GM12878 (cell line): ENCODE results near the gene HSPA1A. TPM values are rescaled to one million over a fixed set of nuclear protein-coding genes. Genes with fewer than 3 reads are reported as not detected.

Source experiments
- BACH1 ChIP-seq: fragments of 450-650 bp; IDR thresholded peaks from 2 replicates; pipeline ENCODE4 v1.6.1; 2017; ENCODE audit warnings: mild to moderate bottlenecking, borderline replicate concordance
- CHD2 ChIP-seq: IDR thresholded peaks from 2 replicates; pipeline ENCODE4 v1.6.1; 2011; ENCODE audit warnings: low read depth, low read length, improper control_type of control experiment, borderline replicate concordance
- EED ChIP-seq: sonication (generic); IDR thresholded peaks from 2 replicates; pipeline ENCODE4 v1.6.1; 2016; ENCODE audit warnings: antibody characterized with exemption, low read depth
- ESRRA ChIP-seq: IDR thresholded peaks from 2 replicates; pipeline ENCODE4 v1.6.1; 2012; ENCODE audit warnings: mild to moderate bottlenecking, low read length, improper control_type of control experiment
- HCFC1 ChIP-seq: fragments of 150-350 bp; IDR thresholded peaks from 2 replicates; pipeline ENCODE4 v1.6.1; 2014; ENCODE audit warnings: low read length
- IKZF1 ChIP-seq: fragments of 450-650 bp; conservative IDR thresholded peaks from 2 replicates; pipeline ENCODE4 v1.6.1; 2017; ENCODE audit warnings: antibody characterized with exemption, mild to moderate bottlenecking
- MTA2 ChIP-seq: fragments of 450-650 bp; IDR thresholded peaks from 2 replicates; pipeline ENCODE4 v1.6.1; 2016; ENCODE audit warnings: low read depth, mild to moderate bottlenecking, moderate library complexity
- POLR2A ChIP-seq: IDR thresholded peaks from 2 replicates; pipeline ENCODE4 v1.6.1; 2011; ENCODE audit warnings: low read depth, mild to moderate bottlenecking, low read length
- RB1 ChIP-seq: fragments of 450-650 bp; formaldehyde crosslinking; IDR thresholded peaks from 2 replicates; pipeline ENCODE4 v1.6.1; 2017; ENCODE audit warnings: mild to moderate bottlenecking, borderline replicate concordance
- RFX5 ChIP-seq: IDR thresholded peaks from 2 replicates; pipeline ENCODE4 v1.6.1; 2011; ENCODE audit warnings: low read depth, low read length, improper control_type of control experiment
- SMC3 ChIP-seq: IDR thresholded peaks from 2 replicates; pipeline ENCODE4 v1.6.1; 2011; ENCODE audit warnings: low read length, improper control_type of control experiment, borderline replicate concordance
- SP1 ChIP-seq: IDR thresholded peaks from one replicate; pipeline ENCODE4 v1.6.1; 2011; ENCODE audit warnings: low read depth, low read length
- TBL1XR1 ChIP-seq: IDR thresholded peaks from 2 replicates; pipeline ENCODE4 v1.6.1; 2012; ENCODE audit warnings: low read depth, low read length, improper control_type of control experiment
- TCF12 ChIP-seq: IDR thresholded peaks from 2 replicates; pipeline ENCODE4 v1.6.1; 2011; ENCODE audit warnings: low read depth, mild to moderate bottlenecking, low read length
- YBX1 ChIP-seq: fragments of 450-650 bp; IDR thresholded peaks from 2 replicates; pipeline ENCODE4 v1.6.1; 2016; ENCODE audit warnings: antibody characterized with exemption
- ZNF207 ChIP-seq: fragments of 450-650 bp; IDR thresholded peaks from 2 replicates; pipeline ENCODE4 v1.6.1; 2014; ENCODE audit warnings: antibody characterized with exemption, mild to moderate bottlenecking, borderline replicate concordance
- polyA plus RNA-seq, 11 experiments: library from polyadenylated mRNA; depleted of rRNA in 4 of 11; unstranded in 6 of 11; stranded (reverse) in 5 of 11; fragments of >200 nt; fragmentation: Nextera tagmentation in 4 of 11; fragmentation: Illumina TruSeq in 1 of 11; extraction: Ambion mirVana in 4 of 11; extraction: Trizol in 1 of 11; gene quantifications; 1 replicate in 1 of 11; 2 replicates in 10 of 11; pipeline versions ENCODE4 v1.2.1 to v1.2.3, GENCODE V29; 2011 to 2016; ENCODE audit warnings: inconsistent platforms in 2 of 11, missing spikeins in 2 of 11, low read depth in 1 of 11
- total RNA-seq, 4 experiments: library from RNA; depleted of rRNA in 3 of 4; stranded (reverse); fragments of >200 nt in 3 of 4; fragmentation: Illumina TruSeq in 1 of 4; extraction: Trizol in 1 of 4; gene quantifications; 2 replicates each; pipeline versions ENCODE4 v1.2.1 to v1.2.3, GENCODE V29; 2013 to 2021
- TF ChIP-seq, protein P1 (sequence below): fragments of 450-650 bp; IDR thresholded peaks from 2 replicates; pipeline ENCODE4 v1.6.1; 2017; ENCODE audit warnings: borderline replicate concordance
- TF ChIP-seq, protein P2 (sequence below): fragments of 150-350 bp; IDR thresholded peaks from 2 replicates; pipeline ENCODE4 v1.6.1; 2014; ENCODE audit warnings: mild to moderate bottlenecking, low read depth, low read length
- TF ChIP-seq, protein P3 (sequence below): fragments of 450-650 bp; IDR thresholded peaks from 2 replicates; pipeline ENCODE4 v1.6.1; 2016; ENCODE audit warnings: mild to moderate bottlenecking
- TF ChIP-seq, protein P4 (sequence below): fragments of 450-650 bp; IDR thresholded peaks from 2 replicates; pipeline ENCODE4 v1.6.1; 2017; ENCODE audit warnings: mild to moderate bottlenecking, low read depth, inconsistent platforms; ENCODE audit not compliant: poor library complexity, severe bottlenecking
- TF ChIP-seq, protein P5 (sequence below): IDR thresholded peaks from 2 replicates; pipeline ENCODE4 v1.6.1; 2011; ENCODE audit warnings: borderline replicate concordance, low read depth, mild to moderate bottlenecking, moderate library complexity, mixed read lengths, low read length; ENCODE audit not compliant: insufficient read depth; ENCODE audit errors: extremely low read length
- TF ChIP-seq, protein P6 (sequence below): fragments of 450-650 bp; IDR thresholded peaks from 2 replicates; pipeline ENCODE4 v1.6.1; 2016; ENCODE audit warnings: mild to moderate bottlenecking

The HSPA1A gene
- total and polyA plus RNA-seq, 10 of the 15 experiments (the other 5 are each of a cell fraction or from before 2014, with no cell fraction given) = 0.29 to 51.8 (median 17.5) TPM

DNA sequence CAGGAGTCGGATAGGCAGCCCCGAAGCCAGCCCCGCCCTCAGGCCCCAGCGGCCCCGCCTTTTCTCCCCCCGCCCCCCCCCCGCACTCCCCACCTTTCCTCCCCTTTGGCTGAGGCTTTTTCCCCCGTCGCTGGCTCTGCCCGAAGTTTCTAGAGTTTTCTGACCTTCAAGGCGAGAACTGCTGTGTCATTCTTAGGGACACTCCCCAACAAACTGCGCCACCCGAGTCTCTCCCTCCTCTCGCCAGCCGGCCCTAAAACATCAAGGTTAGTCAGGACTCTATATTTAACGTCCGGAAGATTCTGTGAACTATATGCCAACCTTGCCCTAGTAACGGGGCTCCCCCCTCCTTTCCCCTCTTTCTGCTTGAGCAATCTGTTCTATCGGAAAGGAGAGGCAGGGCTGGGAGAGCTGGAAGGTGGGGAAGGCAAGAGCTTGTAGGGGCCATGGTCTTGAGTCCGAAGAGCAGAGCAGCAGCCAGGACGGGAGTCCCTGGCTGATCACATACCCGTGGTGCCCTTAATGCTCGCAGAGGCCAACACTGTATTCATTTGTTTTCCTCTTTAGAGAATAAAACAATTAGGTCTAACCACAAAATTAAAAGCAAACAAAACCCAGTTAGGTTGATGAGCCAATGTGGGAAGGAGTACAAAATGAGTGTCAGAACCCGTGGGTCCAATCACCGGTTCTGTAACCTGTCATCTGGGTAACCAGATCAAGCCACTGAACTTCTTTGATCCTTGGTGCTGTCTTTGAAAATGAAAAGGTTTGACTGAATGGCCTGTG lies 6.9 kb downstream of the HSPA1A start (continued):
- TF ChIP-seq, protein P1, sequence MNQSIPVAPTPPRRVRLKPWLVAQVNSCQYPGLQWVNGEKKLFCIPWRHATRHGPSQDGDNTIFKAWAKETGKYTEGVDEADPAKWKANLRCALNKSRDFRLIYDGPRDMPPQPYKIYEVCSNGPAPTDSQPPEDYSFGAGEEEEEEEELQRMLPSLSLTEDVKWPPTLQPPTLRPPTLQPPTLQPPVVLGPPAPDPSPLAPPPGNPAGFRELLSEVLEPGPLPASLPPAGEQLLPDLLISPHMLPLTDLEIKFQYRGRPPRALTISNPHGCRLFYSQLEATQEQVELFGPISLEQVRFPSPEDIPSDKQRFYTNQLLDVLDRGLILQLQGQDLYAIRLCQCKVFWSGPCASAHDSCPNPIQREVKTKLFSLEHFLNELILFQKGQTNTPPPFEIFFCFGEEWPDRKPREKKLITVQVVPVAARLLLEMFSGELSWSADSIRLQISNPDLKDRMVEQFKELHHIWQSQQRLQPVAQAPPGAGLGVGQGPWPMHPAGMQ = no peak
- TF ChIP-seq, protein P2, sequence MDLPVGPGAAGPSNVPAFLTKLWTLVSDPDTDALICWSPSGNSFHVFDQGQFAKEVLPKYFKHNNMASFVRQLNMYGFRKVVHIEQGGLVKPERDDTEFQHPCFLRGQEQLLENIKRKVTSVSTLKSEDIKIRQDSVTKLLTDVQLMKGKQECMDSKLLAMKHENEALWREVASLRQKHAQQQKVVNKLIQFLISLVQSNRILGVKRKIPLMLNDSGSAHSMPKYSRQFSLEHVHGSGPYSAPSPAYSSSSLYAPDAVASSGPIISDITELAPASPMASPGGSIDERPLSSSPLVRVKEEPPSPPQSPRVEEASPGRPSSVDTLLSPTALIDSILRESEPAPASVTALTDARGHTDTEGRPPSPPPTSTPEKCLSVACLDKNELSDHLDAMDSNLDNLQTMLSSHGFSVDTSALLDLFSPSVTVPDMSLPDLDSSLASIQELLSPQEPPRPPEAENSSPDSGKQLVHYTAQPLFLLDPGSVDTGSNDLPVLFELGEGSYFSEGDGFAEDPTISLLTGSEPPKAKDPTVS = peak; percentile 98
- TF ChIP-seq, protein P3, sequence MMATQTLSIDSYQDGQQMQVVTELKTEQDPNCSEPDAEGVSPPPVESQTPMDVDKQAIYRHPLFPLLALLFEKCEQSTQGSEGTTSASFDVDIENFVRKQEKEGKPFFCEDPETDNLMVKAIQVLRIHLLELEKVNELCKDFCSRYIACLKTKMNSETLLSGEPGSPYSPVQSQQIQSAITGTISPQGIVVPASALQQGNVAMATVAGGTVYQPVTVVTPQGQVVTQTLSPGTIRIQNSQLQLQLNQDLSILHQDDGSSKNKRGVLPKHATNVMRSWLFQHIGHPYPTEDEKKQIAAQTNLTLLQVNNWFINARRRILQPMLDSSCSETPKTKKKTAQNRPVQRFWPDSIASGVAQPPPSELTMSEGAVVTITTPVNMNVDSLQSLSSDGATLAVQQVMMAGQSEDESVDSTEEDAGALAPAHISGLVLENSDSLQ = peak; percentile 36; the same call in 1 of the 2 replicates
- no peak; the same call in 1 of the 2 replicates for TF ChIP-seq RB1
- peak; percentile 7; the same call in 1 of the 2 replicates for TF ChIP-seq POLR2A
- TF ChIP-seq ESRRA = 0 out of 2 replicates have a peak, but pooled peaks have one; percentile 5
- no peak for TF ChIP-seq CHD2
- TF ChIP-seq, protein P4, sequence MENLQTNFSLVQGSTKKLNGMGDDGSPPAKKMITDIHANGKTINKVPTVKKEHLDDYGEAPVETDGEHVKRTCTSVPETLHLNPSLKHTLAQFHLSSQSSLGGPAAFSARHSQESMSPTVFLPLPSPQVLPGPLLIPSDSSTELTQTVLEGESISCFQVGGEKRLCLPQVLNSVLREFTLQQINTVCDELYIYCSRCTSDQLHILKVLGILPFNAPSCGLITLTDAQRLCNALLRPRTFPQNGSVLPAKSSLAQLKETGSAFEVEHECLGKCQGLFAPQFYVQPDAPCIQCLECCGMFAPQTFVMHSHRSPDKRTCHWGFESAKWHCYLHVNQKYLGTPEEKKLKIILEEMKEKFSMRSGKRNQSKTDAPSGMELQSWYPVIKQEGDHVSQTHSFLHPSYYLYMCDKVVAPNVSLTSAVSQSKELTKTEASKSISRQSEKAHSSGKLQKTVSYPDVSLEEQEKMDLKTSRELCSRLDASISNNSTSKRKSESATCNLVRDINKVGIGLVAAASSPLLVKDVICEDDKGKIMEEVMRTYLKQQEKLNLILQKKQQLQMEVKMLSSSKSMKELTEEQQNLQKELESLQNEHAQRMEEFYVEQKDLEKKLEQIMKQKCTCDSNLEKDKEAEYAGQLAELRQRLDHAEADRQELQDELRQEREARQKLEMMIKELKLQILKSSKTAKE = peak; percentile 13
- peak; percentile 96; the same call in 1 of the 2 replicates for TF ChIP-seq BACH1
- no peak for TF ChIP-seq EED
- TF ChIP-seq, protein P5, sequence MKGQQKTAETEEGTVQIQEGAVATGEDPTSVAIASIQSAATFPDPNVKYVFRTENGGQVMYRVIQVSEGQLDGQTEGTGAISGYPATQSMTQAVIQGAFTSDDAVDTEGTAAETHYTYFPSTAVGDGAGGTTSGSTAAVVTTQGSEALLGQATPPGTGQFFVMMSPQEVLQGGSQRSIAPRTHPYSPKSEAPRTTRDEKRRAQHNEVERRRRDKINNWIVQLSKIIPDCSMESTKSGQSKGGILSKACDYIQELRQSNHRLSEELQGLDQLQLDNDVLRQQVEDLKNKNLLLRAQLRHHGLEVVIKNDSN = no peak
- no peak for TF ChIP-seq SMC3
- no peak; the same call in 1 of the 2 replicates for TF ChIP-seq IKZF1
- TF ChIP-seq, protein P6, sequence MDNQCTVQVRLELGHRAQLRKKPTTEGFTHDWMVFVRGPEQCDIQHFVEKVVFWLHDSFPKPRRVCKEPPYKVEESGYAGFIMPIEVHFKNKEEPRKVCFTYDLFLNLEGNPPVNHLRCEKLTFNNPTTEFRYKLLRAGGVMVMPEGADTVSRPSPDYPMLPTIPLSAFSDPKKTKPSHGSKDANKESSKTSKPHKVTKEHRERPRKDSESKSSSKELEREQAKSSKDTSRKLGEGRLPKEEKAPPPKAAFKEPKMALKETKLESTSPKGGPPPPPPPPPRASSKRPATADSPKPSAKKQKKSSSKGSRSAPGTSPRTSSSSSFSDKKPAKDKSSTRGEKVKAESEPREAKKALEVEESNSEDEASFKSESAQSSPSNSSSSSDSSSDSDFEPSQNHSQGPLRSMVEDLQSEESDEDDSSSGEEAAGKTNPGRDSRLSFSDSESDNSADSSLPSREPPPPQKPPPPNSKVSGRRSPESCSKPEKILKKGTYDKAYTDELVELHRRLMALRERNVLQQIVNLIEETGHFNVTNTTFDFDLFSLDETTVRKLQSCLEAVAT = peak; percentile 12; the same call in 1 of the 2 replicates
- no peak for TF ChIP-seq MTA2
- no peak for TF ChIP-seq TCF12
- no peak for TF ChIP-seq TBL1XR1
- no peak for TF ChIP-seq SP1
- peak; percentile 67 for TF ChIP-seq ZNF207
- 0 out of 2 replicates have a peak, but pooled peaks have one; percentile 33 for TF ChIP-seq RFX5
- TF ChIP-seq HCFC1 = peak; percentile 39; the same call in 1 of the 2 replicates
- TF ChIP-seq YBX1 = no peak
